B cell (primary cell): ENCODE results near the gene GSTM3. TPM values are rescaled to one million over a fixed set of nuclear protein-coding genes. Genes with fewer than 3 reads are reported as not detected.

Experiments used
- ATAC-seq: fragments of 200-7000 bp; cut with Tn5 transposase; one replicate; pipeline ENCODE4 v1.10.0; 2021; ENCODE audit warnings: low read depth, mild to moderate bottlenecking, moderate number of reproducible peaks, moderate library complexity
- CTCF ChIA-PET: fragments of 350-600 bp; sonication (Branson Sonifier 250); formaldehyde crosslinking; loops from one replicate; lab custom pipeline; 2021; ENCODE audit warnings: antibody characterized with exemption, inconsistent platforms; lab: Charles Lee
- POLR2A ChIA-PET: fragments of 350-600 bp; sonication (Branson Sonifier 250); formaldehyde crosslinking; loops from one replicate; lab custom pipeline; 2021; ENCODE audit warnings: antibody characterized with exemption; lab: Charles Lee
- DNase-seq: peaks from one replicate; pipeline ENCODE4 v3.0.0; 2013
- H2AFZ ChIP-seq: 2 replicates; pipeline ENCODE4 v1.6.1; 2012; ENCODE audit warnings: mild to moderate bottlenecking, low read depth, low read length; ENCODE audit not compliant: insufficient read depth, poor library complexity, severe bottlenecking
- H3K27ac ChIP-seq, 2 donors: 1 replicate in 1 of 2; 2 replicates in 1 of 2; pipeline ENCODE4 v1.5.1; 2012 to 2013; ENCODE audit warnings: low read length in 2 of 2, mild to moderate bottlenecking in 2 of 2, moderate library complexity in 1 of 2
- H3K27me3 ChIP-seq, 4 experiments: fragments of 200-600 bp in 1 of 4; sonication (generic) in 1 of 4; replicated peaks in 1 of 4; 1 replicate in 2 of 4; 2 replicates in 2 of 4; pipeline versions ENCODE4 v1.6.1 to v1.7.0; 2013 to 2016; ENCODE audit warnings: low read length in 3 of 4, mild to moderate bottlenecking in 2 of 4, mixed read lengths in 1 of 4, moderate library complexity in 1 of 4; ENCODE audit not compliant: insufficient read depth in 4 of 4, control insufficient read depth in 3 of 4; ENCODE audit errors: control extremely low read depth in 1 of 4
- H3K36me3 ChIP-seq, 2 experiments: replicated peaks in 1 of 2; 1 replicate in 1 of 2; 2 replicates in 1 of 2; pipeline versions ENCODE4 v1.6.1 to v1.7.1; 2013; ENCODE audit warnings: low read length in 1 of 2; ENCODE audit not compliant: insufficient read depth in 2 of 2, control insufficient read depth in 1 of 2; ENCODE audit errors: control extremely low read depth in 1 of 2, extremely low read depth in 1 of 2
- H3K4me1 ChIP-seq, 2 donors: fragments of 200-600 bp in 1 of 2; sonication (generic) in 1 of 2; 1 replicate in 1 of 2; 2 replicates in 1 of 2; pipeline versions ENCODE4 v1.5.1 to v1.6.1; 2013 to 2017; ENCODE audit warnings: low read length in 2 of 2; ENCODE audit not compliant: control insufficient read depth in 2 of 2, insufficient read depth in 2 of 2
- H3K4me2 ChIP-seq: replicated peaks from 2 replicates; pipeline ENCODE3; 2012; ENCODE audit warnings: mild to moderate bottlenecking, low read depth, low read length; ENCODE audit not compliant: poor library complexity, severe bottlenecking
- H3K4me3 ChIP-seq, 5 experiments: fragments of 200-600 bp in 1 of 5; sonication (generic) in 1 of 5; 1 replicate in 3 of 5; 2 replicates in 2 of 5; pipeline versions ENCODE4 v1.5.1 to v1.7.0; 2011 to 2016; ENCODE audit warnings: low read length in 4 of 5, mild to moderate bottlenecking in 4 of 5, low read depth in 2 of 5, control low read depth in 1 of 5, moderate library complexity in 1 of 5; ENCODE audit not compliant: insufficient read depth in 1 of 5; ENCODE audit errors: control extremely low read depth in 1 of 5, extremely low read depth in 1 of 5
- H3K79me2 ChIP-seq: fragments of 200-600 bp; sonication (generic); one replicate; pipeline ENCODE4 v1.6.0; 2016; ENCODE audit warnings: low read length; ENCODE audit not compliant: control insufficient read depth, insufficient read depth
- H3K9ac ChIP-seq: fragments of 200-600 bp; sonication (generic); 2 replicates; pipeline ENCODE4 v1.6.1; 2017; ENCODE audit warnings: mild to moderate bottlenecking, low read length, moderate library complexity
- H3K9me3 ChIP-seq, 3 donors: one replicate each; pipeline versions ENCODE4 v1.6.1 to v1.7.1; 2013; ENCODE audit warnings: low read length in 2 of 3; ENCODE audit not compliant: control insufficient read depth in 2 of 3, insufficient read depth in 1 of 3; ENCODE audit errors: control extremely low read depth in 1 of 3
- H4K20me1 ChIP-seq: 2 replicates; pipeline ENCODE4 v1.6.0; 2012; ENCODE audit warnings: mild to moderate bottlenecking, low read length; ENCODE audit not compliant: insufficient read depth, control insufficient read depth, poor library complexity, severe bottlenecking
- H3K27ac Mint-ChIP-seq: one replicate; pipeline ENCODE4 v1.8.0; 2021; ENCODE audit warnings: mixed read lengths
- H3K27me3 Mint-ChIP-seq: one replicate; pipeline ENCODE4 v1.8.0; 2021; ENCODE audit warnings: mixed read lengths
- H3K4me1 Mint-ChIP-seq: one replicate; pipeline ENCODE4 v1.8.0; 2021; ENCODE audit warnings: mixed read lengths
- H3K4me3 Mint-ChIP-seq: one replicate; pipeline ENCODE4 v1.8.0; 2021; ENCODE audit warnings: mixed read lengths
- H3K9me3 Mint-ChIP-seq: one replicate; pipeline ENCODE4 v1.8.0; 2022; ENCODE audit warnings: mixed read lengths; ENCODE audit not compliant: insufficient read depth
- EZH2 ChIP-seq: IDR thresholded peaks from 2 replicates; pipeline ENCODE4 v1.6.1; 2012; ENCODE audit warnings: borderline replicate concordance, low read depth, mild to moderate bottlenecking, moderate library complexity, low read length; ENCODE audit not compliant: insufficient read depth, poor library complexity, severe bottlenecking
- WGBS: methylation state at CpG from one replicate; pipeline ENCODE4 v1.1.5; 2013; ENCODE audit warnings: missing lambda C conversion rate; ENCODE audit not compliant: insufficient coverage; 5-methylcytosine and 5-hydroxymethylcytosine counted together
- intact Hi-C: fragments of 100-400 bp; cut with micrococcal nuclease; formaldehyde crosslinking; loops from one replicate; pipeline ENCODE4 v1.10.0; 2022
- polyA plus RNA-seq: library from polyadenylated mRNA; depleted of rRNA; stranded (reverse); fragments of >200 nt; gene quantifications from 2 replicates; pipeline ENCODE4 v1.2.3, GENCODE V29; 2012
- total RNA-seq, 2 donors: library from RNA; stranded (reverse); fragments of 120-200 nt in 1 of 2; gene quantifications; 1 replicate in 1 of 2; 2 replicates in 1 of 2; pipeline versions ENCODE4 v1.2.3 to v1.2.4, GENCODE V29; 2013 to 2022
- TF ChIP-seq, protein P1 (sequence below): fragments of 200-600 bp; IDR thresholded peaks from one replicate; pipeline ENCODE4 v1.8.0; 2022; ENCODE audit warnings: antibody characterized with exemption, mild to moderate bottlenecking

Gene GSTM3
- total and polyA plus RNA-seq, 2 donors (not counting 1 experiment from before 2014, with no cell fraction given), result 1.9 to 2.8 TPM

DNA sequence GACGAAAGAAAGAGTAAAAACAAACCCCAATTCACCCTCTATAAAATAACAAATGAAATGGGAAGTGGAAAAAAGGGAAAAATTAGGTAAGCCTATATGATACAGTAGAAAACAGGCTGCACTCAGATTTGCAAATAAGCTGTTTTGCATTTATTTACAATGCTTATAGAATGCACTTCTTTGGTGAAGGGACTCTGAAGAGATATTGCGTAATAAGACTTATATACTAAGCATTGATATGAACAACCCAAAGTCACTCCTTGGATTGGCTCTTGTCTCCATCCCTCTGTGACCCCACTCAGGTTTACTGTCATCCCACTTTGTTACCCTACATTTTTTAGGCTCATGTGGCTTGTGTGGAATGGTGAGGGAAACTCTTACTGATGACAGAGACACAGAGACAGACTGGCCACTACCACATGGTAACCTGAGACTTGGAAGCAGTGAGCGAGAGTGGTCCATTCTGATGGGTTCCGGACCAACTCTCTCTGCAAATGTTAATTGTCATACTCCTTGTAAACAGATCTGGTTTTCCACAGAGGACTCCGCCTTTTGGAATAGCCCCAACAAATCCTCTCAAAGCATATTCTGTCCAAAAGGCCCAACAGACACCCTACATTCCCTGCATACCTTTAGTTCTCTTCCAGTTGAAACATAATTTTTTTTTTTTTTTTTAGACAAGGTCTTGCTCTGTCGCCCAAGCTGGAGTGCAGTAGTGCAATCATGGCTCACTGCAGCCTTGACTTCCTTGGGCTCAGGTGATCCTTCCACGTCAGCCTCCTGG is 17.7 kb downstream of the GSTM3 start:
- no peak for DNase-seq
- Mint-ChIP-seq H3K27me3 (peaks cover 18% of the 10 kb centered on the region), H3K27ac (no peak overlapping the region), H3K4me1 (no peaks in the 10 kb centered on the region), H3K9me3 (no peaks in the 10 kb centered on the region), H3K4me3 (no peak overlapping the region)
- TF ChIP-seq, protein P1, sequence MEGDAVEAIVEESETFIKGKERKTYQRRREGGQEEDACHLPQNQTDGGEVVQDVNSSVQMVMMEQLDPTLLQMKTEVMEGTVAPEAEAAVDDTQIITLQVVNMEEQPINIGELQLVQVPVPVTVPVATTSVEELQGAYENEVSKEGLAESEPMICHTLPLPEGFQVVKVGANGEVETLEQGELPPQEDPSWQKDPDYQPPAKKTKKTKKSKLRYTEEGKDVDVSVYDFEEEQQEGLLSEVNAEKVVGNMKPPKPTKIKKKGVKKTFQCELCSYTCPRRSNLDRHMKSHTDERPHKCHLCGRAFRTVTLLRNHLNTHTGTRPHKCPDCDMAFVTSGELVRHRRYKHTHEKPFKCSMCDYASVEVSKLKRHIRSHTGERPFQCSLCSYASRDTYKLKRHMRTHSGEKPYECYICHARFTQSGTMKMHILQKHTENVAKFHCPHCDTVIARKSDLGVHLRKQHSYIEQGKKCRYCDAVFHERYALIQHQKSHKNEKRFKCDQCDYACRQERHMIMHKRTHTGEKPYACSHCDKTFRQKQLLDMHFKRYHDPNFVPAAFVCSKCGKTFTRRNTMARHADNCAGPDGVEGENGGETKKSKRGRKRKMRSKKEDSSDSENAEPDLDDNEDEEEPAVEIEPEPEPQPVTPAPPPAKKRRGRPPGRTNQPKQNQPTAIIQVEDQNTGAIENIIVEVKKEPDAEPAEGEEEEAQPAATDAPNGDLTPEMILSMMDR, result no peak
- no peak for TF ChIP-seq EZH2
- H3K36me3 ChIP-seq, result no peaks in the 10 kb centered on the region
- no peak overlapping the region for H3K4me2 ChIP-seq
- H3K4me3 ChIP-seq, result no peak overlapping the region
- no peaks in the 10 kb centered on the region for H4K20me1 ChIP-seq
- H3K9me3 ChIP-seq, result no peaks in the 10 kb centered on the region
- H3K27ac ChIP-seq, result no peak overlapping the region
- intact Hi-C loops, result no loop called here
- no peak overlapping the region for H3K9ac ChIP-seq
- no peaks in the 10 kb centered on the region for H3K27me3 ChIP-seq
- no peaks in the 10 kb centered on the region for H3K79me2 ChIP-seq
- no peak for ATAC-seq
- WGBS, result 100% methylated on average over 4 of the region's 7 CpGs
- H3K4me1 ChIP-seq, result no peaks in the 10 kb centered on the region
- CTCF ChIA-PET, result no interaction called here
- H2AFZ ChIP-seq, result no peak overlapping the region
- POLR2A ChIA-PET, result no interaction called here

DNA sequence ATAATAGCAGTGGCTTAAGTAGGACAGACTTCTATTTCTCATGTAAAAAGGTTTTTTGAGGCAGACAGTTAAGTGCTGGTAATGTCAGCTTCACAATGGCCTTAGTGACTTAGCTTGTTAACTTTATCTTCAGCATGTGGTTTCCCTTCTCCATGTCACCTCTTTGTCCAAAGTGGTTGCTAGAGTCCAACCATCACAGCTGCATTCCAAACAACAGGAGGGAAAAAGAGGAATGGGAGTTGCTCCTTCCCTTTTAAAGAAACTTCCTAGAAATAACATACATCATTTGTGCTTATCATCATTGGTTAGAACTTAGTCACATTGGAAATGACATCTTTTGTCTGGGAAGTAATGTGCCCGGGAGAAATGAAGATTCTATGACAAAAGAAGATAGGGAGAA is 18.9 kb downstream of the GSTM3 start:
- TF ChIP-seq, protein P1, result no peak
- no peak for TF ChIP-seq EZH2
- H3K4me3 Mint-ChIP-seq, result no peak overlapping the region
- peaks cover 18% of the 10 kb centered on the region for H3K27me3 Mint-ChIP-seq
- no peaks in the 10 kb centered on the region for H3K27me3 ChIP-seq
- no peaks in the 10 kb centered on the region for H3K79me2 ChIP-seq
- no peak overlapping the region for H3K27ac ChIP-seq
- H3K9me3 Mint-ChIP-seq, result no peaks in the 10 kb centered on the region
- no peaks in the 10 kb centered on the region for H3K4me1 Mint-ChIP-seq
- no peaks in the 10 kb centered on the region for H4K20me1 ChIP-seq
- H3K36me3 ChIP-seq, result no peaks in the 10 kb centered on the region
- ATAC-seq (no peak), DNase-seq (no peak)
- H3K9me3 ChIP-seq, result no peaks in the 10 kb centered on the region
- H3K27ac Mint-ChIP-seq, result no peak overlapping the region
- no peaks in the 10 kb centered on the region for H3K4me1 ChIP-seq
- POLR2A ChIA-PET, result no interaction called here
- intact Hi-C loops, result no loop called here
- CTCF ChIA-PET, result no interaction called here
- no peak overlapping the region for H2AFZ ChIP-seq
- H3K4me3 ChIP-seq, result no peak overlapping the region
- no CpG with 5 or more reads among the region's 1 CpG for WGBS
- no peak overlapping the region for H3K4me2 ChIP-seq
- no peak overlapping the region for H3K9ac ChIP-seq
